ENCODE data around the gene VWA2. TPM values are rescaled to one million over a fixed set of nuclear protein-coding genes. Genes with fewer than 3 reads are reported as not detected.

Gene VWA2
- total and polyA plus RNA-seq, 7 experiments from 2014 or later = 0.11 to 0.27 TPM; not detected in 5

DNA sequence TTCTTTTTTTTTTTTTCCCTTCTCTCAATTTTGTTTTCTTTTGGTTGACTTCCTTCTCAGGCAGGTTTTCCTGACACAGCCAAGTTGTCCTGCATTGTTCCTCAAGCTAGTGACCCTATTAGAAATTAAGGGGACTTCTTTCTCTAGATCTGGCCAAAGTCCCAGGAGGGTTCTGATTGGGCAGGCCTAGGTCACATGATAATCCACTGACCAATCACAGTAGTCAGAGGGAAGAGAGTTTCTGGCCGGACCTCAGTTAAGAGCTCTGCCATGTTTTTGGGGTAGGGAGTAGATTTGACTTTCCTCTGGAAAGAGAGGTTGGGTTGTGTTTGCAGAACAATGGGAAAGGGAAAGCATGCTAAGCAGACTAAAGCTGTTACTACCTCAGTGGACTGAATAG, 16.2 kb downstream of the VWA2 start:
- POLR2A ChIA-PET = no interaction called here
- DNase-seq (no peak), ATAC-seq (no peak)
- no peak overlapping the region for H3K4me3 ChIP-seq (ENCODE audit: low read length)
- Mint-ChIP-seq H3K36me3 (no peaks in the 10 kb centered on the region), H3K27ac (no peak overlapping the region), H3K4me3 (no peak overlapping the region), H3K9me3 (peaks cover 0 to 6% (median 0%) of the 10 kb centered on the region in 11 donors), H3K4me1 (peaks cover 0 to 18% (median 12%) of the 10 kb centered on the region in 7 donors), H3K27me3 (peaks cover 0 to 10% (median 6%) of the 10 kb centered on the region in 5 donors)
- CTCF ChIA-PET = no interaction called here
- H3K27ac ChIP-seq (ENCODE audit: low read depth, low read length) = no peak overlapping the region
- H3K9me3 ChIP-seq (ENCODE audit: control insufficient read depth in 2 of 3, low read length in 3 of 3) = no peaks in the 10 kb centered on the region
- H3K36me3 ChIP-seq (ENCODE audit: control insufficient read depth in 2 of 3, insufficient read depth in 3 of 3, low read length in 3 of 3) = no peaks in the 10 kb centered on the region
- H3K4me1 ChIP-seq (ENCODE audit: control insufficient read depth in 2 of 2, insufficient read depth in 2 of 2, low read length in 2 of 2) = no peaks in the 10 kb centered on the region
- intact Hi-C loops (cut with micrococcal nuclease) = no loop called here
- no peaks in the 10 kb centered on the region for H3K27me3 ChIP-seq (ENCODE audit: control insufficient read depth in 2 of 2, insufficient read depth in 2 of 2, low read length in 2 of 2)

DNA sequence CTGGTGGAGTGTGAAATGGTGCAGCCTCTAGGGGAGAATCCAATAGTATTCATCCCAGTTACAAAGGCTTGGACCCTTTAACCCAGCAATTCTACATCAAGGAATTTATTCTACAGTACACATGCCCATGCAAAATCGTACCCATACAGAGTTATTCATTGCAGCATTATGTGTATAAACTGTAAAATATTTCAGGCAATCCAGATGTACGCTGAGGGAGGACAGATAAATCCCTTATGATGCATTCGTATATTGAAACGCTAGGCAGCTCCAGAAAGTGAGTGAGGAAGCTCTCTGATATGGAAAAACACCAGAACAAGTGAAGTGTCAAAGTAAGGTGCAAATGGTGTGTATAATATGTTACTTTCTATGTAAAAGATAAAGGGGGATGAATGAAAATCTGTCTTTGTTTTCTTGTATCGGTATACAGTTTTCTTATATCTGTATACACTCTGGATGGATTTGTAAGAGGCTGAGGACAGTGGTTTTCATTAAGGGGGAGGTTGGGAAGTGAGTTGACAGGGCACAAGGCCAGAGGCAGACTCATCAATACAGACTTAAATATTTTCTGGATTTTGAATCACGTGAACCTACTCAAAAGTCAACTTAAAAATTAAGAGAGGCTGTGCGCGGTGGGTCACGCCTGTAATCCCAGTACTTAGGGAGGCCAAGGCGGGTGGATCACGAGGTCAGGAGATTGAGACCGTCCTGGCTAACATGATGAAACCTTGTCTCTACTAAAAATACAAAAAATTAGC, 17.1 kb downstream of the VWA2 start:
- Mint-ChIP-seq H3K27ac (peak overlapping the region in 1 of 9 donors; percentile 4), H3K9me3 (peaks cover 0 to 6% (median 0%) of the 10 kb centered on the region in 11 donors), H3K4me1 (peaks cover 0 to 18% (median 12%) of the 10 kb centered on the region in 7 donors), H3K27me3 (peaks cover 0 to 10% (median 3%) of the 10 kb centered on the region in 5 donors), H3K4me3 (no peak overlapping the region), H3K36me3 (no peaks in the 10 kb centered on the region)
- H3K36me3 ChIP-seq (ENCODE audit: control insufficient read depth in 2 of 3, insufficient read depth in 3 of 3, low read length in 3 of 3) = no peaks in the 10 kb centered on the region
- H3K4me1 ChIP-seq (ENCODE audit: control insufficient read depth in 2 of 2, insufficient read depth in 2 of 2, low read length in 2 of 2) = no peaks in the 10 kb centered on the region
- H3K27me3 ChIP-seq (ENCODE audit: control insufficient read depth in 2 of 2, insufficient read depth in 2 of 2, low read length in 2 of 2) = no peaks in the 10 kb centered on the region
- no peaks in the 10 kb centered on the region for H3K9me3 ChIP-seq (ENCODE audit: control insufficient read depth in 2 of 3, low read length in 3 of 3)
- no peak for DNase-seq
- ChIA-PET CTCF (no interaction called here), POLR2A (no interaction called here)
- ATAC-seq = no peak
- no peak overlapping the region for H3K4me3 ChIP-seq (ENCODE audit: low read length)
- no peak overlapping the region for H3K27ac ChIP-seq (ENCODE audit: low read depth, low read length)
- intact Hi-C loops (cut with micrococcal nuclease) = no loop called here

DNA sequence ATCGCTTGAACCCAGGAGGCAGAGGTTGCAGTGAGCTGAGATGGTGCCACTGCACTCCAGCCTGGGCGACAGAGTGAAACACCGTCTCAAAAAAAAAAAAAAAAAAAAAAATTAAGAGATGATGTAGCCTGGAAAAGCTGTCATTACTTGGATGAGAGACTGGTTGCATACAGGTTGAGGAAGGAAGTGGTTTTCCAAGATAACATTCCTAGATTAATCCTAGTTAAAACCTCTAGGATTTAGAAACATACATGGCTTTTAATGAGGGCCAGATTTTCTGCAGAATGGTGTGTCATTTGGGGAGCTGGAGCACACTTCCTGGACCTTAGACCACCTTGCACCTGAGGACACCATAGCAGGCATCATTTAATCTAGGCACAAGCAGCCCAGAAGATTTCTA, 17.8 kb downstream of the VWA2 start:
- Histone ChIP-seq H3K27me3 (ENCODE audit: control insufficient read depth in 2 of 2, insufficient read depth in 2 of 2, low read length in 2 of 2) (no peaks in the 10 kb centered on the region), H3K36me3 (ENCODE audit: control insufficient read depth in 2 of 3, insufficient read depth in 3 of 3, low read length in 3 of 3) (no peaks in the 10 kb centered on the region), H3K4me1 (ENCODE audit: control insufficient read depth in 2 of 2, insufficient read depth in 2 of 2, low read length in 2 of 2) (no peaks in the 10 kb centered on the region), H3K27ac (ENCODE audit: low read depth, low read length) (no peak overlapping the region), H3K4me3 (ENCODE audit: low read length) (no peak overlapping the region), H3K9me3 (ENCODE audit: control insufficient read depth in 2 of 3, low read length in 3 of 3) (no peaks in the 10 kb centered on the region)
- Mint-ChIP-seq H3K9me3 (peaks cover 0 to 6% (median 0%) of the 10 kb centered on the region in 11 donors), H3K27ac (no peak overlapping the region), H3K4me3 (no peak overlapping the region), H3K4me1 (peaks cover 0 to 18% (median 12%) of the 10 kb centered on the region in 7 donors), H3K36me3 (no peaks in the 10 kb centered on the region), H3K27me3 (peaks cover 0 to 10% (median 0%) of the 10 kb centered on the region in 5 donors)
- POLR2A ChIA-PET = no interaction called here
- ATAC-seq (no peak), DNase-seq (no peak)
- intact Hi-C loops (cut with micrococcal nuclease) = no loop called here
- CTCF ChIA-PET = no interaction called here

GRCh38 chr10:114257498-114257897, 18.4 kb downstream of the VWA2 start:
- peak overlapping the region in 2 of 9 donors; percentile 6 to 39 for H3K27ac Mint-ChIP-seq
- no peaks in the 10 kb centered on the region for H3K9me3 ChIP-seq (ENCODE audit: control insufficient read depth in 2 of 3, low read length in 3 of 3)
- no peaks in the 10 kb centered on the region for H3K36me3 ChIP-seq (ENCODE audit: control insufficient read depth in 2 of 3, insufficient read depth in 3 of 3, low read length in 3 of 3)
- no peaks in the 10 kb centered on the region for H3K27me3 ChIP-seq (ENCODE audit: control insufficient read depth in 2 of 2, insufficient read depth in 2 of 2, low read length in 2 of 2)
- H3K4me3 Mint-ChIP-seq = no peak overlapping the region
- CTCF ChIA-PET = no interaction called here
- H3K4me1 Mint-ChIP-seq = peaks cover 0 to 18% (median 12%) of the 10 kb centered on the region in 7 donors
- no peak overlapping the region for H3K4me3 ChIP-seq (ENCODE audit: low read length)
- no peak for DNase-seq
- peaks cover 0 to 6% (median 0%) of the 10 kb centered on the region in 5 donors for H3K27me3 Mint-ChIP-seq
- H3K27ac ChIP-seq (ENCODE audit: low read depth, low read length) = no peak overlapping the region
- peaks cover 0 to 6% (median 0%) of the 10 kb centered on the region in 11 donors for H3K9me3 Mint-ChIP-seq
- H3K36me3 Mint-ChIP-seq = no peaks in the 10 kb centered on the region
- intact Hi-C loops (cut with micrococcal nuclease) = no loop called here
- no peak for ATAC-seq
- H3K4me1 ChIP-seq (ENCODE audit: control insufficient read depth in 2 of 2, insufficient read depth in 2 of 2, low read length in 2 of 2) = no peaks in the 10 kb centered on the region
- POLR2A ChIA-PET = no interaction called here

DNA sequence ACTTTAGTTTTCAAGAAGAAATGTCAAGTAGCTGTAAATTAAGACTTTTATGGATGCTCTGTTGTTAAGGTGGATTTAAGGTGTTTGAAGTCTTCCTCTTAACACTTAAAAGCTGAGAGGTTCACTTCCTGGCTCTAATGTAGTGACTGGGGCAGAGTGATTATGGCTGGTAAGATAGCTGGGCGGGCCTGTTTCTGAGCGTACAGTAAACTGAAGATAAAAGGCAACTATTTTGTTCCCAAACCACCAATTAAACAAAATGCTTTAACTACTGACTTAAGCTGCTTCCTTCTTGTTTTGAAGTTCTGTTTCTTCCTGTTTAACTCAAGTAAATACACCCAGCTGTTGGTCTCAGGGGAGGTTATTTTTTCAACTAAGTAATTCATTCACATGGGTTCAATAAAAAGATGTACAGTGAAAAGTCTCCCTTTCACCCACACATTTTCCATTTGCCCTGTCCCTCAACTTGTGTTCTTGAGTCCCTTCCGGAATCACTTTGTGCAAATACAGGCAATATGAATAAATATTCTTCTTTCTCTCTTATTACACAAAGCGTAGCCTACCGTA, 19.3 kb downstream of the VWA2 start:
- Histone ChIP-seq H3K27ac (ENCODE audit: low read depth, low read length) (no peak overlapping the region), H3K36me3 (ENCODE audit: control insufficient read depth in 2 of 3, insufficient read depth in 3 of 3, low read length in 3 of 3) (no peaks in the 10 kb centered on the region), H3K4me3 (ENCODE audit: low read length) (no peak overlapping the region), H3K4me1 (ENCODE audit: control insufficient read depth in 2 of 2, insufficient read depth in 2 of 2, low read length in 2 of 2) (no peaks in the 10 kb centered on the region), H3K27me3 (ENCODE audit: control insufficient read depth in 2 of 2, insufficient read depth in 2 of 2, low read length in 2 of 2) (no peaks in the 10 kb centered on the region), H3K9me3 (ENCODE audit: control insufficient read depth in 2 of 3, low read length in 3 of 3) (no peaks in the 10 kb centered on the region)
- H3K27ac Mint-ChIP-seq = peak overlapping the region in 6 of 9 donors; percentile 5 to 54 (median 22)
- H3K4me1 Mint-ChIP-seq = peaks cover 0 to 18% (median 12%) of the 10 kb centered on the region in 7 donors
- ATAC-seq = no peak
- peaks cover 0 to 6% (median 0%) of the 10 kb centered on the region in 5 donors for H3K27me3 Mint-ChIP-seq
- peak in 2 of 9 donors; percentile 23 to 31 for DNase-seq
- intact Hi-C loops (cut with micrococcal nuclease) = no loop called here
- no peaks in the 10 kb centered on the region for H3K36me3 Mint-ChIP-seq
- ChIA-PET POLR2A (no interaction called here), CTCF (no interaction called here)
- H3K4me3 Mint-ChIP-seq = no peak overlapping the region
- peaks cover 0 to 4% (median 0%) of the 10 kb centered on the region in 11 donors for H3K9me3 Mint-ChIP-seq

DNA sequence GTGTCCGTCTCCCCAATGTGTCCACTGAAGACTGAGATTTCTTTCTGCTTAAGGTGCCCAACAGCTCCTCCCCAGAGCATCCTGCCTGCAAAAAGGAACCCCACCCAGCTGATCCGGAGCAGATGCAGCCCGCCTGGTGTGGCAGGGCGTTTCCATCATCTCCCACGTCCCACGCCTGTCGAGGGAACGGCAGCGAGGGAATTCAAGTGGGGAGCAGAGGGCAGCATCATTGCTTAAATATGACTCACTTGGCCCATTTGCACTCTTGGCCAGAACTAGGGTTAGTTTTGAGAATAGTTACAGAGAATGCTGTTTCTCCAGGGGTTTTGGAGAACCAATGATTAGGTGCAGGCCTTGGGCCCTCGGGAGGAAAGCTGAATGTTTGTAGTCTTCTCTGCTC, 20.8 kb downstream of the VWA2 start:
- DNase-seq (no peak), ATAC-seq (no peak)
- no peaks in the 10 kb centered on the region for H3K9me3 Mint-ChIP-seq
- CTCF ChIA-PET = no interaction called here
- peaks cover 0 to 18% (median 12%) of the 10 kb centered on the region in 7 donors for H3K4me1 Mint-ChIP-seq
- POLR2A ChIA-PET = no interaction called here
- Histone ChIP-seq H3K4me1 (ENCODE audit: control insufficient read depth in 2 of 2, insufficient read depth in 2 of 2, low read length in 2 of 2) (no peaks in the 10 kb centered on the region), H3K4me3 (ENCODE audit: low read length) (no peak overlapping the region), H3K9me3 (ENCODE audit: control insufficient read depth in 2 of 3, low read length in 3 of 3) (no peaks in the 10 kb centered on the region), H3K27ac (ENCODE audit: low read depth, low read length) (no peak overlapping the region), H3K27me3 (ENCODE audit: control insufficient read depth in 2 of 2, insufficient read depth in 2 of 2, low read length in 2 of 2) (no peaks in the 10 kb centered on the region), H3K36me3 (ENCODE audit: control insufficient read depth in 2 of 3, insufficient read depth in 3 of 3, low read length in 3 of 3) (no peaks in the 10 kb centered on the region)
- no peak overlapping the region for H3K4me3 Mint-ChIP-seq
- no peaks in the 10 kb centered on the region for H3K36me3 Mint-ChIP-seq
- peak overlapping the region in 1 of 9 donors; percentile 19 for H3K27ac Mint-ChIP-seq
- peaks cover 0 to 5% (median 1%) of the 10 kb centered on the region in 5 donors for H3K27me3 Mint-ChIP-seq
- intact Hi-C loops (cut with micrococcal nuclease) = no loop called here

DNA sequence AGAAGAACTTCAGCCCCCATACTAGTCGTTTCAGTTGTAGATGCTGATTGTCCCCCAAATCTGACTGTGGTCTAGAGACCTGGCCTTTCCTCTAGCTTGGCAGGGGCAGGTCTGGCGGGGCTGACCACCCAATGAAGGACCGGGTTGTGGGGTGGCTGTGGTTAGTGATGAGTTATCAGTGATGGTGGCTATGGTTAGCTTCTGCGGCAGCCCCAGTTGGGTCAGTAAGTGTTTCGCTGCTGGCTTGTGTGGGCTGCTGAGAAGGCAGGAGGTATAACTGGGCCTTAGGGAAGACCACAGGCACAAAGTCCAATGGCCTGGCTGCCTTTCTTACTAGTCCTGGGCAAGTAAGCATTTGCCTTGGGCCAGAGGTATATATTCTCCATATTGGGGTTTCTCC, 21.3 kb downstream of the VWA2 start:
- no peaks in the 10 kb centered on the region for H3K36me3 ChIP-seq (ENCODE audit: control insufficient read depth in 2 of 3, insufficient read depth in 3 of 3, low read length in 3 of 3)
- H3K4me1 ChIP-seq (ENCODE audit: control insufficient read depth in 2 of 2, insufficient read depth in 2 of 2, low read length in 2 of 2) = no peaks in the 10 kb centered on the region
- H3K4me3 ChIP-seq (ENCODE audit: low read length) = no peak overlapping the region
- no peak overlapping the region for H3K27ac ChIP-seq (ENCODE audit: low read depth, low read length)
- no peak overlapping the region for H3K27ac Mint-ChIP-seq
- no peak for ATAC-seq
- CTCF ChIA-PET = no interaction called here
- no peak for DNase-seq
- POLR2A ChIA-PET = no interaction called here
- H3K9me3 Mint-ChIP-seq = no peaks in the 10 kb centered on the region
- no peaks in the 10 kb centered on the region for H3K27me3 ChIP-seq (ENCODE audit: control insufficient read depth in 2 of 2, insufficient read depth in 2 of 2, low read length in 2 of 2)
- H3K4me3 Mint-ChIP-seq = no peak overlapping the region
- H3K36me3 Mint-ChIP-seq = no peaks in the 10 kb centered on the region
- peaks cover 0 to 18% (median 12%) of the 10 kb centered on the region in 7 donors for H3K4me1 Mint-ChIP-seq
- peaks cover 0 to 5% (median 0%) of the 10 kb centered on the region in 5 donors for H3K27me3 Mint-ChIP-seq
- intact Hi-C loops (cut with micrococcal nuclease) = no loop called here
- H3K9me3 ChIP-seq (ENCODE audit: control insufficient read depth in 2 of 3, low read length in 3 of 3) = no peaks in the 10 kb centered on the region

Data from naive thymus-derived CD4-positive, alpha-beta T cell (primary cell).